Limb (tissue), 2 donors: Measurements from ENCODE around the gene SLC2A3.
"Not testable (repeated sequence)": the region's sequence is repeated elsewhere in the genome, so short reads cannot be mapped to it uniquely, and the experiment has no call there.

ENCODE experiments used
- DNase-seq, 2 donors: peaks; one replicate each; pipeline ENCODE4 v3.0.0-alpha.2; 2016; ENCODE audit errors: extremely low spot score in 2 of 2

SLC2A3 gene

DNA sequence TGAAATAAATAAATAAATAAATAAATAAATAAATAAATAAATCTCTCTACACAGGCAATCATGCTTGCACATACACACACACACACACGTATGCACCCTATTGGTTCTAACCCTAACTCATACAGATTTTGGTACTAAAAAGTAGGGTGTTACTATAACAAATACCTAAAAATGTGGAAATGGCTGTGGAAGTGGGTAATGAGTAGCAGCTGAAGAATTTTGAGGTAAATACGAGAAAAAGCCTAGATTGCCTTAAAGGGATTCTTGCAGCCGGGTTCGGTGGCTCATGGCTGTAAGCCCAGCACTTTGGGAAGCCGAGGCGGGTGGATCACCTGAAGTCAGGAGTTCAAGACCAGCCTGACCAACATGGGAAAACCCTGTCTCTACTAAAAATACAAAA, 15.7 kb upstream of the SLC2A3 start:
- DNase-seq: no peak

DNA sequence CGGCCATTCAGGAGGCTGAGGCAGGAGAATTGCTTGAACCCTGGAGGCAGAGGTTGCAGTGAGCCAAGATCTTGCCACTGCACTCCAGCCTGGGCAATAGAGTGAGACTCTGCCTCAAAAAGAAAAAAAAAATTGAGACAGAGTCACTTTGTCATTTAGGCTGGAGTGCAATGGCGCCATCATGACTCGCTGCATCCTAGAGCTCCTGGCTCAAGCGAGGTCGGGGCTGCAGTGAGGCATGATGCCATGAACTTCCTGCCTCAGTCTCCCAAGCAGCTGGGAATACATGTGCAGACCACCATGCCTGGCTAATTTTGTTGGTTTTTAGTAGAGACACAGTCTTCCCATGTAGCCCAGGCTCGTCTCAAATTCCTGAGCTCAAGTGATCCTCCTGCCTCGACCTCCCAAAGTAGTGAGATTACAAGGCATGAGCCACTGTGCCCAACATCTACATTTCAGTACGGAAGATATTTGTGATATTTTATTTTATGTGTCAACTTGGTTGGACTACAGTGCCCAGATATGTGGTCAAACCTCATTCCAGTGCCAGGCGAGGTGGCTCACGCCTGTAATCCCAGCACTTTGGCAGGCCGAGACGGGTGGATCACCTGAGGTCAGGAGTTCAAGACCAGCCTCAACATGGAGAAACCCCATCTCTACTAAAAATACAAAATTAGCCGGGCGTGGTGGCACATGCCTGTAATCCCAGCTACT, 14.4 kb upstream of the SLC2A3 start:
- not testable (repeated sequence) for DNase-seq

DNA sequence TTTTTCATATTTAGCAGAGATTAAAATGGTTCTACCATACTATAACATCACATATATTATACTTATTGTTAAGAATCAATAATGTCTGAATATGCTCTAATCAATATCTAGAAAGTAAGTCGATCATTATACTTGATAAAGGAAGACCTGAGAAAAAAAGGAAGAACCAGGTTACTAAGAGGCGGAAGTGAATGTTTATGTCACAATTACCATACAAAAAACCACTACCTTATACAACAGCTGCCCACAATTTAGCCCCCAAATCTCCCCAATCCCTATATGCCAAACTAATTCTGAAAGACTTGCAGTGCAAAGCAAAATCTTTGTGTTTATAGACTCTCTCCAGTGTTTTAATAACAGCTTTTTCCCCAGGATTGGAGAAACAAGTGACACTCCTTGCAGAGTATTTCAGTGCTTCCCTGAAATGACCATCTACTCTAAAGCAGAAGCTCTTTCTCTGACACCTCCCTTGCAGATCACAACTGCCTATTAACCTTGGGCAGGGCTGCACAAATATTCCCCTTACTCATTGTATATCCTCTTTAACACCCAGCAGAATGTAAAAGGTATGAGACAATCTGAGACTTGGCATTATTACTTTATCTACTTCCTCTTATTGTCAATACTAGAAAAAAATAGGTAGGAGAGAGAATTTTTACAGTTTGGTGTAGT, 12.7 kb upstream of the SLC2A3 start:
- DNase-seq: no peak

DNA sequence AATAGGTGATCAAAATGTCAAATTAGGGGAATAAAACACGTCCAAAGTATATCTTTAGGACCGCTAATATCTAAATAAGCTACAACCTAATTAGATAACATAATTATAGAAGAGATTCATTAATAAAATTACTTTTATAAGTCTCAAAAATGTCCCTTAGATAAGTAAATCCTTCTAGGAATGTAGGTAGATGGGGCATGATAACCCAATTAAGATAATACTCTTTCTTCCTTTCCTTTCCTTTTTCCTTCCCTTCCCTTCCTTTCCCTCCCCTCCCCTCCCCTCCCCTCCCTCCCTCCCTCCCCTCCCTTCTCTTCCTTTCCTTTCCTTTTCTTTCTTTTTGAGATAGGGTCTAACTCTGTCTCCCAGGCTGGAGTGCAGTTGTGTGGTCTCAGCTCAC, 11.0 kb upstream of the SLC2A3 start:
- no peak for DNase-seq

DNA sequence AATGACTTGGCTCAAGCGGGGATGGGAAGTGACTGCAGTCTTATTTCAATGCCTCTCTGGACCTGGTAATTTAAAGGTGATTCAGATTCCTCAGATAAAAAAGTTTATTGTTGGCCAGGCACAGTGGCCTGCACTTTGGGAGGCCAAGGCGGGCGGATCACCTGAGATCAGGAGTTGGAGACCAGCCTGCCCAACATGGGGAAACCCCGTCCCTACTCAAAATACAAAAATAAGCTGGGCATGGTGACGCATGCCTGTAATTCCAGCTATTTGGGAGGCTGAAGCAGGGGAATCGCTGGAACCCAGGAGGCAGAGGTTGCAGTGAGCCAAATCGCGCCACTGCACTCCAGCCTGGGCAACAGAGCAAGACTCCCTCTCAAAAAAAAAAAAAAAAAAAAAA, 8.8 kb upstream of the SLC2A3 start:
- not testable (repeated sequence) for DNase-seq

DNA sequence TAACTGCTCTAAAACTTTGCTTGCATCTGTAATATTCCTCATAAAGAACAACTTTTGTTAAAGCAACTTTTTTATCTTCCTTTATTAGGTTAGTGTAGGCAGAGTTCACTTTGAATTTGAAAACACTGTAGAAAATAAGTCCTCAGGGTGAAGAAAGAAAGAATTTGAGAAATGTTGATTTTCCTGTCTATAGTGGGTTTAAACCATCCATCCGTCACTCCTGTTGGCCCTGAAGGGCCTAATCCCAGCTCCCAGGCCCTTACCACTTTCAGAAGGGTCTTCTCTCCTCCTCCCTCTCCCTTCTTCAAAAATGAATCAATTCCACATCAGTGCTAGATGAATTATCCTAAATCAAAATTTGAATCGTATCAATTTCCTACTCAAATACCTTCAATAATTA, 4.9 kb upstream of the SLC2A3 start:
- no peak for DNase-seq

DNA sequence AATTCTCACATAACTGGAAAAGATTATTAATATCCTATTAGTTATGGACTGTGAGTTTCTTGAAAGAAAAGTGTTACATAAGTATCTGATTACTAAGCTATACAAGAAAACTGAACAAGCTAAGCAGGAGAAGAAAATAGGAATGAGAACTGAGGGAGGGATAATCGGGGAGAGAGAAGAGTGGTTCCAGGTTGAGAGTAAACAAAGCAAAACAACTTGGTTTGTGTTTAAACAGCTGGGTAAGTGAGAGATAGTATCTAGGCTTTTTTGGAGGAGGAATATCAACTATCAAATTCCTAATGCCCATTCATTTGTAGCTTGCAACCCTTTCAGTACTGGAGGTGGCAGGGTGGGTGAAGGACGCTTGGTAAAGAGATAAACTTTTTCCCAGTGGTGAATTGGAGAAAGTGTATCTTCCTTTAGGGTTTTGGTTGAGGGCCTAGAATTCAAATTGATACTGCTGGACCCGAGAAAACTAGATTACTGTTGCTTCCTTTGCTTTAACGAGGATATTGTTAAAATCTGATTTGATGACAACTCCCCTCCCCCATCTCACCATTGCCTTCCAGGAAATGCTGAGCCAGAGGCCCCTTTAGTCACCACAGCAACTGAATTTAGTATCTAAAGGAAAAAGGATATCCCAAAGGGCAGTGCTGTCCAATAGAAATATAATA, 2.0 kb upstream of the SLC2A3 start:
- peak in 1 of 2 donors; percentile 32 for DNase-seq

DNA sequence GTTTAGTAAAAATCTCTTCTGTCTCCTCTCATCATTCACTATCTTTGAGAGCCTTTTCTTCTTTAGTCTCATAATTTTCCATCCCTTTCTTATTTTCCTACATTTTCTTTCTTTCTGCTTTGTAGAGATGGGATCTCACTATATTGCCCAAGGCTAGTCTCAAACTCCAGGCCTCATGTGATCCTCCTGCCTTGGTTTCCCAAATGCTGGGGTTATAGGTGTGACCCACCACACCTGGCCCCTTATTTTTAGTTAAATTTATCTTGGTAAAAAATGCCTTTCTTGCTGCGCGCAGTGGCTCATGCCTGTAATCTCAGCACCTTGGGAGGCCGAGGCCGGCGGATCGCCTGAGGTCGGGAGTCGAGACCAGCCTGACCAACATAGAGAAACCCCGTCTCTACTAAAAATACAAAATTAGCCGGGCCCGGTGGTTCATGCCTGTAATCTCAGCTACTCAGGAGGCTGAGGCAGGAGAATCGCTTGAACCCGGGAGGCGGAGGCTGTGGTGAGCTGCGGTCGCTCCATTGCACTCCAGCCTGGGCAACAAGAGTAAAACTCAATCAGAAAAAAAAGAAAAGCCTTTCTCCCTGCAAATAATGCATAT, 996 bp downstream of the SLC2A3 start:
- DNase-seq: no peak

DNA sequence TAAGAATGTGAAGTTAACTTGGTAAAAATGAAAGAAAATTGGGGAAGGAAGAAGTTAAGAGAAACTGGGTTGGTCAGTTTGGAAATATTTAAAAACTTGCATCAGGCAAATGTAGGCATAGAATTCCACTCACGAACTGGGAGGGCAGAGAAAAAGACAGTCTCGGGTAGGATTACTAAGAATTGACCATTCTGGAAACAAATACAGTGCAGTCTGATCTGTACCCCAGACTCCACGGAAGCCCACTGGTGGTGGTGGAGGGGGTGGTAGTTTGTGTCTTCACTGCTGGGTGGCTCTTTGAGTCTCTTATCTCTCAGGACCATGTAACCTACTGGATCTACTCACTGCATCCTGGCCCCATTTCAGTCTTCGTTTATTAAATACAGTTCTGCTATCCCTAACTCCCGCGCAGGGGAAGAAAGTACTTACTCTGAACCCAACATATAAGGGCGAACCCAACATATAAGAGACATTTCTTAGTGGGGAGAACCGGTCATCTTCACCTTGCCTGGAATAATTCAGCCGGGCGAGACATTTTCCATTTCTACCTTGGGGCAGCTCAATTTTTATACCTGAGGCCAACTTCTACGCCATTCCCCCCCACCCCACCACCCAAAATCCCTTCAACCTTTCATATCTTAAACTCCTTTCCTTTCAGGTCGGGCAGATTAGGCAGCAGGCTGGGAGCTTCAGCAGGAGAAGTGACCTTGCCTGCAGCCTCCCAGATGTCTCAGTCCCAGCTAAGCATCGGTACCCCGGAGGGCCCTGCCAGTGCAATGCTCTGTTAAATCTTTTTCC, 1.7 kb downstream of the SLC2A3 start:
- no peak for DNase-seq

DNA sequence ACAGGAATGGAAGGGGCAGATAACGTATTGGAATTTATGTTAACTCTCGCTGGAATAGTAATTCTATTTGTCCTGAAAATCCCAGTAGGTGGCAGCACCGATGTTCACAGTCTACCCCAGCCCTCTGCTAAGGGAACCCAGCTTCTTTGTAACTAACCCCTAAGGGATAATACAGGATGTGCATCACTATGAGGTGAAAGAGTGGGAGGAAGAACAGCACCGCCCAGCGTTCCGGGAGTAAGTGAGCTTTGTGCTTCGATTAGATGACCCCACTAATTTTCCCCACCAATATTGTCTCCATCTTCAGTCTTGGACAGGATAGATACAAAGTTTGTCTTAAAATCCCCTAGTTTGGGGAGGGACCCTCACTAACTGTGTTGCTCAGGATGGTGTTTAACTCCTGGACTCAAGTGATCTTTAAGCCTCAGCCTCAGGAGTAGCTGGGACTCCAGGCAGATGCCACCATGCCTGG, 2.7 kb downstream of the SLC2A3 start:
- DNase-seq: peak; percentile 70 to 84

DNA sequence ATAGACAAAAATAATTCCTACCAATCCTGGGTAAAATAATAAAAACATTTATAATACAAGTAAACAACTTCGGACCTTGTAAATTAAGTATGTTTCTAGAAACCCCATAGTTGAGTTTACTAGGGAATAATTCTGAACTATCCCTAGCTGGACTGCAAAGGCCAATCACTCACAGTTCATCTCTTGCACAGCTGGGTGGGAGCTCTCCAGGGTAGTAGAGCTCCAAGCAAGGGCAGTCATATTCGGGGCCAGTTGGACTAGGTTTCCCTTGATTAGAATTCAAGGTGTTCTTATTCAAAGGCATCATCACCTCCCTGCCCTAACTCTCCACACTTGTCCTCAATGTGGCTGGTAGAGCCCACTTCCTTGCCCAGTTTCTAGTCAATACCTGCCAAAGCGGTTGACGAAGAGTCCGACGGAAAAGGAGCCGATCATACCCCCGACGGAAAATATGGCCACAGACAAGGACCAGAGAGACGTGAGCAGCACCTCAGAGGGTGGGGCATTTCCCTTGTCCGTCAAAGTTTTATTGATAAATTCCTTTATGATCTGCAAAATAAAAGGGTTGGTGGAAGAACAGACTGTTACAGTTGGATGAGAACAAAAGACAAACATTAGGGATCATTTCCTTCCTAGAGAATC, 3.3 kb downstream of the SLC2A3 start:
- DNase-seq: not testable (repeated sequence)

DNA sequence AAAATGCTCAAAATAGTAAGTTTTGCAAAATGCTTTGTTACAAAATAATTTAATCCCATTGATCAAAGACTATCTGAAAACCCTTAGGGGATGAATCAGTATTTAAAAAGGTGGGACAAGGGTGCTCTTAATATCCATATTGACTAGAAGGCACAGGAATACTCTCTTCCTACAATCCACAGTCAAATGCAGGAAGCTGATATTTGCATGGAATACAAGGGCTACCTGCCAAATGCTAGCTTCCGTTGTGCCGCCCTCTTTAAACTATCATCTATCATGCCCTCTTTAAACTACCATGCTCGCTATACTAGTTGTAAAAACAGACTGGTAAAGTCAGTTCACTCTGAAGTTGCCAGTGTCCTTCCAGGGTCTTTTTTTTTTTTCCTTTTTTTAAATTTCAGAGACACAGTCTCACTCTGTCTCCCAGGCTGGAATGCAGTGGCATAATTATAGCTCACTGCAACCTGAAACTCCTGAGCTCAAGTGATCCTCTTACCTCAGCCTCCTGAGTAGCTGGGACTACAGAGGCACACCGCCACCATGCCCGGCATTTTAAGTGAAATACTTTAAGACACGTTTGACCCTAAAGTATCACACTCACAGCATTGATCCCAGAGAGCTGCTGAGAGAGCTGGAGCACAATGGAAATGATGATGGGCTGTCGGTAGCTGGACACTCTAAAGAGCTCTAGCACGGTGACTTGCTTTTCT, 6.7 kb downstream of the SLC2A3 start:
- no peak for DNase-seq

DNA sequence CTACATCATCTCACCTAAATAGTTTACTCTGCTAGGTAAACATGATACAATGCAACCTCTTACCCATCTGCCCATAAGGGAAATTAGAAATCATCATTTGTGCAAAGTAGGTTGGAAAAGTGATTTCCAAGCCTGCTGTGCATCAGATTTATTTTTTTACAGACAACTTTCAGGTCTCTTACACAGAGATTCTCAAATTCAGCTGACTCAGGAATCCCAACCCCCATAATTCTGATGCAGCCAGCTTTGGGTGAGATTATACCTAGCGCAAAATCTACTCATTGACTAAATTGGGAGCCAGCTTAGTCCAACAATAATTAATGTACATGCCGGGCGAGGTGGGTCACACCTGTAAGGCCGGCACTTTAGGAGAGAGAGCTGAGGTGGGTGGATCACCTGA, 8.5 kb downstream of the SLC2A3 start:
- DNase-seq: no peak

DNA sequence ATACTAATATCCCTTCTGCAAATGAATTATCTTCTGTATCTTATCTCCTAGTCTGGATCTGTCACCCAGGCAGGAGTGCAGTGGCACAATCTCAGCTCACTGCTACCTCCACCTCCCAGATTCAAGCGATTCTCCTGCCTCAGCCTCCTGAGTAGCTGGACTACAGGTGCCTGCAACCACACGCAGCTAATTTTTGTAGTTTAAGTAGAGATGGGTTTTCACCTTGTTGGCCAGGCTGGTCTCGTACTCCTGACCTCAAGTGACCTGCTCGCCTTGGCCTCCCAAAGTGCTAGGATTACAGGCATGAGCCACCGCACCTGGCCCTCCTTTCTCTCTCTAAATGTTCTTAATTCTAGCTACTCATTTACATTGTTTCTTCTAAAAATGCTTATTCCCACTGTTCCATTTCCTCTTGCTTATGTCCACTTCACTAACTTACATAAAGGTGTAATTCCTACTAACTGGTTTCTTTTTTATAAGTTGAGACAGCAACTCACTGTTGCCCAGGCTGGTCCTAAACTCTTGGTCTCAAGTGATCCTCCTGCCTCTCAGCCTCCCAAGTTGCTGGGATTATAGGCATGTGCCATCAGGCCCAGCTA, 9.8 kb downstream of the SLC2A3 start:
- not testable (repeated sequence) for DNase-seq

DNA sequence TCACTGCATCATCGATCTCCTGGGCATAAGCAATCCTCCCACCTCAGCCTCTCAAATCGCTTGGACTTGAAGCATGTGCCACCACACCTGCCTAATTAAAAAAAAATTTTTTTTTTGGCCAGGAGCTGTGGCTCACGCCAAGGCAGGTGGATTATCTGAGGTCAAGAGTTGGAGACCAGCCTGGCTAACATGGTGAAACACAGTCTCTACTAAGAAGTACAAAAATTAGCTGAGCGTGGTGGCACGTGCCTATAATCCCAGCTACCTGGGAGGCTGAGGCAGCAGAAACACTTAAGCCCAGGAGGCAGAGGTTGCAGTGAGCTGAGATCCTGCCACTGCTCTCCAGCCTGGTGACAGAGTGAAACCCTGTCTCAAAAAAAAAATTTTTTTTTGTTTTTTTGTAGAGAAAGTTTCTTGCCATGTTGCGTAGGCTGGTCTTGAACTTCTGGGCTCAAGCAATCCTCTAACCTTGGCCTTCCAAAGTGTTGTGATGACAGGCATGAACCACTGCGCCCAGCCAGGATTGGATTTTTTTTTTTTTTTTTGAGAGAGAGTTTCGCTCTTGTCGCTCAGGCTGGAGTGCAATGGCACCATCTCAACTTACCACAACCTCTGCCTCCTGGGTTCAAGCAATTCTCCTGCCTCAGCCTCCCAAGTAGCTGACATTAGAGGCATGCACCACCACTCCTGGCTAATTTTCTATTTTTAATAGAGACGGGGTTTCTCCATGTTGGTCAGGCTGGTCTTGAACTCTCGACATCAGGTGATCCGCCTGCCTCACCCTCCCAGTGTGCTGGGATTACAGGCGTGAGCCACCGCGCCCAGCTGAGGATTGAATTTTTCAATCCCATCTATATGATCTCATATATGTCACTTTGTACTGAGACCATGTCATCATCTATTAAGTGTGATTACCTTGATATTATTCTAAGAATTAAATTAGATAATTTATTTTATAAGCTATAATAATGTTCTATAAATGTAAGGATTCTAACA, 12.4 kb downstream of the SLC2A3 start:
- no peak for DNase-seq

DNA sequence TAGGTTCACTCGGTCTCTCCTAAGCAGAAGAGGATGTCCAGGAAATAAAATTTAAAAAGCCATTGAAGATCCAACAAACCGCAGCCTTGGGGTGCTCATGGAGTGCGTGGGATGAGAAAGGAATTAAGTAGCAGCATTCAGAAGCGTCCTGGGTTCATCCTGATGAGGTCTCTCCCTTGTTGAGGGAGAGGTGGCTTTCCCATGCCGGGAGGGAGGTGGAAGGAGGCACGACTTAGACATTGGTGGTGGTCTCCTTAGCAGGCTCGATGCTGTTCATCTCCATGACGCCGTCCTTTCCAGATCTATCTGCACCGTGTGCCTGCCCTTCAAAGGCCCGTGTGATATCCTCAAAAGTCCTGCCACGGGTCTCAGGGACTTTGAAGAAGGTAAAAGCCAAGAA, 14.8 kb downstream of the SLC2A3 start:
- DNase-seq: not testable (repeated sequence)

DNA sequence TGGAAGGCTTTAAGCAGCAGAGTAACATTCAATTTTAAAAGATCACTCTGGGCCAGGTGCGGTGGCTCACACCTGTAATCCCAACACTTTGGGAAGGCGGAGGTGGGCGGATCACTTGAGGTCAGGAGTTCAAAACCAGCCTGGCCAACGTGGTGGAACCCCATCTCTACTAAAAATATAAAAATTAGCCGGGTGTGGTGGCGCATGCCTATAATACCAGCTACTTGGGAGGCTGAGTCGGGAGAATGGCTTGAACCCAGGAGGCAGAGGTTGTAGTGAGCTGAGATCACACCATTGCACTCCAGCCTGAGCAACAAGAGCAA, 17.8 kb downstream of the SLC2A3 start:
- DNase-seq: not testable (repeated sequence)

DNA sequence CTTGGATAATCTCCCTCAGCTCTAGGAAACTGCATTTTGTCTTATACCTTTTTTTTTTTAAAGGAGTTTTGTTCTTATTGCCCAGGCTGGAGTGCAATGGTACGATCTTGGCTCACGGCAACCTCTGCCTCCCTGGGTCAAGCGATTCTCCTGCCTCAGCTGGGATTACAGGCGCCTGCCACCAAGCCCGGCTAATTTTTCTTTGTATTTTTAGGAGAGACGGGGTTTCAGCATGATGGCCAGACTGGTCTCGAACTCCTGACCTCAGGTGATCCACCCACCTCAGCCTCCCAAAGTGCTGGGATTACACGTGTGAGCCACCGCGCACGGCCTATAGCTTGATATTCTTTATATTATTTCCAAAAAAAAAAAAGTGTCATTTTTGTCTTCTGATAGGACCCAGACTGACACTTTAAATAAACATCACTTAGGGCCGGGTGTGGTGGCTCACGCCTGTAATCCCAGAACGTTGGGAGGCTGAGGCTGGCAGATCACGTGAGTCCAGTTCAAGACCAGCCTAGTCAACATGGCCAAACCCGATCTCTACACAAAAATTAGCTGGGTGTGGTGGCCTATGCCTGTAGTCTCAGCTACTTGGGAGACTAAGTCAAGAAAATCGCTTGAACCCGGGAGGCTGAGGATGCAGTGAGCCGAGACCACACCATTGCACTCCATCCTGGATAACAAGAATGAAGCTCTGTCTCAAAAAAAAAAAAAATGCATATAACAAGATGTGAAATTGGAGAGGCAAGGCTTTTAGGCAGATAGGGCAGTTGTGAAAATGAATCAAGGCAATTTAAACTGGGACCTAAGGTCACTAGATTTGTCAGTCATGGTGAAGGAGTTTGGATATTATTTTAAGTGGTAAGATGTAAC, 18.4 kb downstream of the SLC2A3 start:
- DNase-seq: no peak
